ENCODE results near the gene DTX3L. TPM values are rescaled to one million over a fixed set of nuclear protein-coding genes. Genes with fewer than 3 reads are reported as not detected.

The DTX3L gene
- 7.1 TPM for polyA plus RNA-seq (ENCODE audit: insufficient read length)

- peak; percentile 52 for DNase-seq (ENCODE audit: low read depth)
Measured at GRCh38 chr3:122564155-122564912, at the start of gene DTX3L, which contains the start of gene PARP9. DTX3L (plus strand) TSS chr3:122564338; CDS start chr3:122564427, 89 bp downstream. PARP9 (minus strand) TSS chr3:122564300; CDS start chr3:122559620, 4,680 bp downstream.

DNA sequence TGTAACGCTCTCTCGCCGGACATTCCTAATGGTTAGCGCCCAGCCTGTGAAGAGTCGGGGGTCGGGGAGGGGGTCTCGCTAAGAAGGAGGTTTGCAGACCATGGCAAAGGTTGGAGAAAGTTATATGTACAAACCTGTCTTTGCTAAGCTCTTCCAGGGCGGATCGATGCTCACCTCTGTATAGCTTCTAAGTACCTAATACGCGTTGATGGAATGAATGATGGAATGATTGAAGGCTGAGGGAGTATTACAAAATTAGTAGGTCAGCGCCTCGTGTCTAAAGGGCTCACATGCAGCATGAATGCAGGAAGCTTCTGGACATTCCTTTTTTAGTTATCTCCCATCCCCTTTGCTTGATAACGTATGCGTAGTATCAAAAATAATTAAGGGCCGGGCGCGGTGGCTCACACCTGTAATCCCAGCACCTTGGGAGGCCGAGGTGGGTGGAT is 49.1 kb upstream of the DTX3L start:
- DNase-seq (ENCODE audit: low read depth): no peak

DNA sequence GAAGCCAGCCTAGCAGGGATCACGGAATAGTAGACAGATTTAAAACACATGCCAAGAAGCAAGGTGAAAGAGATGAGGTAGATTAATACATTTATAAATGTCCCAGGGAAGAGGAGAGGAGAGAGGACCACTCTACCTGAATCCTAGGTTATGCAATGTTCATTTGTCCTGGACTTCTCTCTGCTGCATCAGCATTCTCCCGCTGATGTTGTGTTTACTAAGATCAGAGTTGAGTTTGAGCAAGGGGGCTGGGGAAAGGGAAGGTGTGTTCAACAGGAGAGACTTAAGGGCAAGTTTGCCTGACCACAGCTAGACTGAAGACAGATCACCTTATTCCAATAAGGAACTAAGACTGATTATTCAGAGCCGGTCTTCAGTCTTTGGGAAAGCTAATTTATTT is 48.3 kb upstream of the DTX3L start:
- DNase-seq (ENCODE audit: low read depth): no peak

- no peak for DNase-seq (ENCODE audit: low read depth)
Measured at GRCh38 chr3:122516846-122517360, 47.2 kb upstream of the DTX3L start.

DNA sequence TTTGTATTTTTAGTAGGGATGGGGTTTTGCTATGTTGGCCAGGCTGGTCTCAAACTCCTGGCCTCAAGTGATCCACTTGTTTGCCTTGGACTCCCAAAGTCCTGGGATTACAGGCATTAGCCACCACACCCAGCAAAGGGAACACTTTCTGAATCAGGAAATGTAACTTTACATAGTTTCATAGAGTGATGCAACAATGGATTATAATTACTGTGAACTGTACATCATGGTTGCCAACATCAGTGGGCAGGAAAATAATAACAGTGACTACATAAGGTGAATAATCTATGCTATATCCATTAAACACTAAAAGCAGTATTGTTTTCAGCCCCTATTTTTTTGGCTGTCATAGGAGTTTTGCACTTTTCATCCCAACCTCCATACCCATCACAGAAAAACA is 44.4 kb upstream of the DTX3L start:
- no peak for DNase-seq (ENCODE audit: low read depth)

GRCh38 chr3:122520861-122521260 is 43.3 kb upstream of the DTX3L start:
- DNase-seq (ENCODE audit: low read depth): no peak

DNA sequence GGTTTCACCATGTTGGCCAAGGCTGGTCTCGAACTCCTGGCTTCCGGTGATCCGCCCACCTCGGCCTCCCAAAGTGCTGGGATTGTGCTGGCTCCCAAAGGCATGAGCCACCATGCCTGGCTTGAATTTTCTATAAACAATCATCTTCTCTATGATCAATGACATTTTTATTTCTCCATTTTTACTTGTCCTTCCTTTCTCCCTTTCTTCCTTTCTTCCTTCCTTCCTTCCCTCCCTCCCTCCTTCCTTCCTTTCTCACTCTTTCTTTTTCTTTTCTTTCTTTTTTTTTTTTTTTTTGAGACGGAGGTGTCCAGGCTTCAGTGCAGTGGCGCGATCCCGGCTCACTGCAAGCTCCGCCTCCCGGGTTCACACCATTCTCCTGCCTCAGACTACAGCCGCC is 40.8 kb upstream of the DTX3L start:
- no peak for DNase-seq (ENCODE audit: low read depth)

- DNase-seq (ENCODE audit: low read depth): no peak
Measured at GRCh38 chr3:122530164-122530563, 34.0 kb upstream of the DTX3L start.

DNA sequence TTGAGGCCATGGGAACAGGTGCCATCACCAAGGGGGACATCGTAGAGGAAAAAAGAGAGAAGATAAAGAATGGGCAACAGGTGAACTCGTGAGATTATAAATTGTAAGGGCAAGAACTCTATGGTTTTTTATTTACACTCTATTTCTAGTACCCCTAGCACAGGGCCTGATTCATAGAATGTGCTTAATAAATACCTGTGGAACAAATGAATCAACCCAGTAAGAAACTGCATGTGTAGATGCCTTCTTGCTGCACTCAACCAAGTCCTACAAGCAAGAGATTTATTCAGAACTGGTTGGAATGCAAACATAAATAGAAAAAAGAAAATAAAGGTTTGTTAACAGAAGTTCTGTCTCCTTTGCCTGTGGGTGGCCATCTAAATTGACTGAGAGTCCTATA is 30.7 kb upstream of the DTX3L start:
- DNase-seq (ENCODE audit: low read depth): no peak

GRCh38 chr3:122533931-122534334 is 30.2 kb upstream of the DTX3L start:
- DNase-seq (ENCODE audit: low read depth): no peak

GRCh38 chr3:122535964-122536631 is 28.0 kb upstream of the DTX3L start:
- DNase-seq (ENCODE audit: low read depth): no peak

DNA sequence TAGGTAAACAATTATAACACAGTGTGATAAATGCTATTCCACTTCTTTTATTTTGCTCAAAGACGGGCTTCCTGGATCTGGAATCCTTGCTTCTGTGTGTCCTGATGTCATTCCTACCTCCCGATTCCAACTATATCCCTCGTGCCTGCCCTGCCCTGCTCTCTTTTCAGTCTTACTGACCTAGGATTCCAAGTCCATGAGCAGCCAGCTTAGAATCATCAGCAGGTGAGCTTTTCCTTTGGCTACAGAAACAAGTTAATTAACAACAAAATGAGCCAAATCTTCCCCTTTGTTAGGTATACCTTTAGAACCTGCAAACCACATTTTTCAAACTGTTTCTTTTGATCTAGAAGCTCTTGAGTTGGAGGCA is 27.5 kb upstream of the DTX3L start:
- DNase-seq (ENCODE audit: low read depth): no peak

- DNase-seq (ENCODE audit: low read depth): no peak
Measured at GRCh38 chr3:122538956-122539490, 25.1 kb upstream of the DTX3L start.

GRCh38 chr3:122546151-122546550 is 18.0 kb upstream of the DTX3L start:
- DNase-seq (ENCODE audit: low read depth): no peak

DNA sequence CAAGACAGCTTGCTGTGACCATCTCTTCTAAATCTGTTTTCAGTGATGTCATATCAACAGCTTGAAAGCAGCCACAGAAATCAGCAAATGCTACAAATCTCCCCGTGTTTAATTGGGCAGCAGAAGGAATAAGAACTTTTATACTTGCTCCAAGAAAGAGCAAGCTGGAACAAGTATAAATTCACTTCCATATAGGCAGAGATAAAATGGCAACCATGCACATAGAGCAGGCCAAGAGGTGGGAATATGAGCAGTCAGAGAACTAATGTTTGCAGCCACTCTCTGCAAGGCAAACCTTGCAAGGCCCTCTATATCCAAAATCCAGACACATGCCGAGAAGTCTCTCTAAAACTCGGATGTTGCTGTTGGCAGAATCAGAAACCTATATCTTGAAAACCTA is 16.1 kb upstream of the DTX3L start:
- no peak for DNase-seq (ENCODE audit: low read depth)

DNA sequence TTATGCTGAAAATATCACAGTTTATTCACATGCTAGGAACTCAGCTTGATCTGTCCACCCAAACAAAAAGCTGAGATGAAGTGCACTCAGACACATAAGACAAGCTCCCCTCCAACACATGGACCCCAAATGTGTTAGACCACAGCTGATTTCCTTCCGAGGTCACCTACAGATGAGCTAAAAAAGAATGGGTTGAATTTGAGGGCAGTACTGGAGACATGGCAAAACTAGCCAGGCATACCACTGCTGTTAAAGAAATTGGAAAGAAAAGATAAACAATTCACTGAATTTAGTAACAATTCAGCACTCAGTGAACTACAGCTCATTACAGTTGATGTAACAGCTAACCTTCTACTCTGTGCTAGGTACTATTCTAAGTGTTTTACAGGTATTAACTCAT is 15.5 kb upstream of the DTX3L start:
- DNase-seq (ENCODE audit: low read depth): no peak

DNA sequence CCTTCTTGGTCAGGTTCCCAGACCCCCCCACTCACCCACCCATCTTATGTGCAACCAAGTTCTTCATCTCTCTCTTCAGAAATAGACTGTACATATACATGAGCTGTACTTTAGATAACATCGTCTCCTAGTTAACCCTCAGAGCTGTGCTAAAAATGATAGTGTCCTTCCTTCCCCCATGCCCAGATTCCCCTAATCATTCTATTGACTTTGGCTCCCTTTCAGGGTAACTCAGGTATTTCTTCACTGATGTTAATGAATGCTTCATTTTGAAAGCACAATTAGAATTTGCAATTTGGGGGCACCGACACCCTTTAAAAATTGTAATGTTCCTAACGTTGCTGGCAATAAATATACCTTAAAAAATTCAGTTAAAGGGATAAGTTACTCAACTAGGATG is 11.0 kb upstream of the DTX3L start:
- no peak for DNase-seq (ENCODE audit: low read depth)

GRCh38 chr3:122555275-122556071 is 8.7 kb upstream of the DTX3L start:
- DNase-seq (ENCODE audit: low read depth): no peak

GRCh38 chr3:122557356-122557755 is 6.8 kb upstream of the DTX3L start:
- DNase-seq (ENCODE audit: low read depth): no peak

DNA sequence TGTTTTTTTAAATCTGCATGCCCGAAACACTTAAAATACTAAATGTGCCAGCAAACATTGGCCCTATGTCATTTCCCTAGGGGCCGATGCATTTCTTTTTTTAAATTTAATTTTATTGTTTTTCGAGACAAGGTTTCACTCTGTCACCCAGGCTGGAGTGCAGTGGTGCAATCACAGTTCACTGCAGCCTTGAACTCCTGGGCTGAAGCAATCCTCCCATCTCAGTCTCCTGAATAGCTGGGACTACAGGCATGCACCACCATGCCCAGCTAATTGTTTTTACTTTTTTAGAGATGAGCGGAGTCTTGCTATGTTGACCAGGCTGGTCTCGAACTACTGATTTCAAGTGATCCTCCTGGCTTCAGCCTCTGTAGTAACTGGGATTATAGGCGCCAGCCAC is 5.5 kb upstream of the DTX3L start:
- no peak for DNase-seq (ENCODE audit: low read depth)

DNA sequence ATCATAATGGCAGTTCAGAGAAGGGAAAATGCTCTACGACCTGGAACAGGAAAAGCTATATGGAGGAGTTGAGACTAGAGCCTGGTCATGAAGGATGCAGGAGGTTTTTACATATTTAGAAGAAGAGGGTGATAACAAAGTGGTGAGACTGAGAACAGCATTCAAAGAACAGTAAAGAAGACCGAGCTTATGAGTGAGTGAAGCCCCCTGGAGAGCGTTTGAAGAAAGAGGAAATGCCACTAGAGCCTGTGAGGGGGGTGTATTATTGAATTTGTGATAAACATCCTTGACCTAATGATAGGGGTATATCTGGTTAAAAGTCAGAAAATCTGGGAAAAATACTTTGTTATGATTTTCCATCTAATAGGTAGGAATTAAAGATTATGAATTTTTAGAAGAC is 4.2 kb upstream of the DTX3L start:
- DNase-seq (ENCODE audit: low read depth): no peak

GRCh38 chr3:122560680-122561079 is 3.5 kb upstream of the DTX3L start:
- peak; percentile 14 for DNase-seq (ENCODE audit: low read depth)

All from forelimb muscle (tissue), 1 donor.